Measurements from ENCODE around the gene MYCBP2.
"Not testable (repeated sequence)": the region's sequence is repeated elsewhere in the genome, so short reads cannot be mapped to it uniquely, and the experiment has no call there.

Gene MYCBP2

DNA sequence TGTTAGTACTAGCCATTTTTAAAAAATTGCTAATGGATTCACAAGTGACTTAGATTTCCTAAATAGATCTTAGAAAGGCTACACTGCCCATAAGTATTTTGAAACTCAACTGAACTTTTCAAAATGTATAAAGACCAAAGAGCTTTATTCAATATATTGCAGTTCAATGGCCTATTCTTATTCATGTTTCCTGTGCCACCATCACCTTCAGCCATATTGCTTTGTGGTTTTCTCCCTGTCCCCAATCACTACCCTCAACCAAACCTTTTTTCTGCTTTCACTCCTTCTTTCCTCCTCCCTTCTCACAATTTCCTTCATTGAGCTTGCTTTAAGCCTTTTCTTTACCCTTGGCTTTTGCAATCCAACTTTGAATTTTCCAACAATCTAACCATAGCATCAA is 100.9 kb downstream of the MYCBP2 start:
- no peaks in the 10 kb centered on the region for H3K9me3 Mint-ChIP-seq
- peaks cover 61% of the 10 kb centered on the region for H3K36me3 Mint-ChIP-seq (ENCODE audit: low read depth)
- H3K4me3 Mint-ChIP-seq: no peak overlapping the region
- peak overlapping the region; percentile 27 for H3K27ac Mint-ChIP-seq
- no peaks in the 10 kb centered on the region for H3K27me3 Mint-ChIP-seq
- H3K4me1 Mint-ChIP-seq (ENCODE audit: low read depth): peaks cover 40% of the 10 kb centered on the region

DNA sequence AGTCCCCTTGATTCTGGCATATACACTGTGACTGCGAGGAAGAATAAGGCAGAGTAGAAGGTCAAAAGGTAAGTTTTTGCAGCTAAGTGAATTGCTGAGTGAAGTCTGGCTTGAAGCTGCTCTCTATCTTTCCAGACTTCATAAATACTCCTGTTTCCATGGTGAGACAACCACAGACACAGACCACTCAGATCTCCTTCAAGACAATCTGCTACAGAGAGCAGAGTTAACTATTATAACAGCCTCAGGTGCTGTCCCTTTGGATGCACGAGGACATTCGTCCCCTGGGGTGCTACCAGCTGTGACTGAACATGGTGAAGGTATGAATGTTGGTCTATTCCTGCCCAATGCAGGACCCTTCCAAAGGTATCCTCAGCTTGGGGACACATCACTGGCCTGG is 104.0 kb downstream of the MYCBP2 start:
- H3K4me1 Mint-ChIP-seq (ENCODE audit: low read depth): peaks cover 26% of the 10 kb centered on the region
- no peak overlapping the region for H3K27ac Mint-ChIP-seq
- no peak overlapping the region for H3K4me3 Mint-ChIP-seq
- no peaks in the 10 kb centered on the region for H3K9me3 Mint-ChIP-seq
- no peaks in the 10 kb centered on the region for H3K27me3 Mint-ChIP-seq
- H3K36me3 Mint-ChIP-seq (ENCODE audit: low read depth): peaks cover 57% of the 10 kb centered on the region

DNA sequence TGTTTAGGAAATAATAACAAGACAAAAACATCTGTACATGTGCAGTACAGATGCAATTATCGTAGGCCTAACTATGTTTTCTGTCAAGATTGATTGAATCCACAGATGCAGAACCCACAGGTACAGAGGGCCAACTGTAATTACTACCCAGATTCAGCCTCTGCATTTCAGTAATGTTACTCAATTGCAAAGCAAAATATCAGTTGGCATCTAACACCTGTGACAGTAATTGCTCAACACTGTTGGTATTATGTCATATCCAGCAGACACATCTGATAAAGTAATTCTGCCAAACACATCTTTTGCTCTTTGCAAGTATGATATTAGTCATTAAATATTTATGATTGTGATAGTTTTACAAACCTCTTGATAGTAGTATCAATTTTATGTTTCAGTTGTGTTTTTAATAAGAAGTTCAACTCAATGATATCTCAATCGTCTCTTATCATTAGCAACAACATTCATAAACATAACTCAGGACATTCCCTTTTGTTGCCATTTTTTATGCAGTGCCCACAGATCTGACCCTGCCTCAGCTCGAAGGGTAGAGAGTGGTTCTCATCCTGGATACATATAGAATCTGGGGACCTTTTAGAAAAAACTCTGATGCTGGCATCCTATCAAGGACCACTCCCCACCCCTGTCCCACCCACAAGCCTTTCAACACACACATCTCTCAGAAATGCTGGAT is 104.7 kb downstream of the MYCBP2 start:
- Mint-ChIP-seq H3K27me3 (no peaks in the 10 kb centered on the region), H3K4me3 (no peak overlapping the region), H3K27ac (no peak overlapping the region), H3K4me1 (ENCODE audit: low read depth) (peaks cover 26% of the 10 kb centered on the region), H3K9me3 (no peaks in the 10 kb centered on the region), H3K36me3 (ENCODE audit: low read depth) (peaks cover 54% of the 10 kb centered on the region)

DNA sequence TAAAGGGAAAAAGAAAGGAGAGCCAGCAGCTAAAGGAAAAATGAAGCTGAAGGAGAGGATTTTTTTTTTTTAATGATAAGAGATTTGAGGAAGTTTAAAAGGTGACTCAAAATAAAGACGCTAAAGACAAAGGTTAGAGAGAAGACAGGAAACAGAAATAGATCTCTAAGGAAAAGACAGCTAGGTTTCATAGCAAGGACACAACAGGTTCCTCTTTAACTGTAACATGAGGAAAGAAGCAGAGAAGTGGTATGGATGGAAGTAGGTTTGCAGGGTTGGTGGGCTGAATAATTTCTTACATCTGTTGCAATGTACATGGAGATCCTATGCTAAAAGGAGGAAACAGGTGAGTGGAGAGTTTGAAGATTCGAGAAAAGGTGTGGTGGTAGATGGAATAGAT is 107.5 kb downstream of the MYCBP2 start:
- Mint-ChIP-seq H3K36me3 (ENCODE audit: low read depth) (peaks cover 56% of the 10 kb centered on the region), H3K4me1 (ENCODE audit: low read depth) (peaks cover 21% of the 10 kb centered on the region), H3K9me3 (no peaks in the 10 kb centered on the region), H3K27ac (no peak overlapping the region), H3K4me3 (no peak overlapping the region), H3K27me3 (no peaks in the 10 kb centered on the region)

DNA sequence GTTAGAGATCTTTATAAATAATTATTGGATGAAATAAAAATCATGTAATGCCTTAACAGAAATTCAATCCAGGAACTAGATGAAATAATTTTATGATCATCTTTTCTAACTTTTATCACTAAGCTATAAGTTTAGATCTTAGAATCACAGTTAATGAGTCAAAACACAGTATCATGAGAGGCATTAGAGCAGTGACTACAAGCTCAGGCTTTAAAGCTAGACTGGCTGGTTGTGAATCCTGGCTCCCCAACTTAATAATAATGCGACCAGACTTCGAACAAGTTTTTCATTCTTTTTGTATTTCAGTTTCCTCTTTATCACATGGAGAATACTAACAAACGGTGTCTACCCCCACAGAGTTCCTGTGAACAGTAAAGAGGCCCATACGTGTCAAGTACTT is 108.6 kb downstream of the MYCBP2 start:
- Mint-ChIP-seq H3K27me3 (no peaks in the 10 kb centered on the region), H3K9me3 (no peaks in the 10 kb centered on the region), H3K4me1 (ENCODE audit: low read depth) (peaks cover 15% of the 10 kb centered on the region), H3K36me3 (ENCODE audit: low read depth) (peaks cover 55% of the 10 kb centered on the region), H3K27ac (no peak overlapping the region), H3K4me3 (no peak overlapping the region)

DNA sequence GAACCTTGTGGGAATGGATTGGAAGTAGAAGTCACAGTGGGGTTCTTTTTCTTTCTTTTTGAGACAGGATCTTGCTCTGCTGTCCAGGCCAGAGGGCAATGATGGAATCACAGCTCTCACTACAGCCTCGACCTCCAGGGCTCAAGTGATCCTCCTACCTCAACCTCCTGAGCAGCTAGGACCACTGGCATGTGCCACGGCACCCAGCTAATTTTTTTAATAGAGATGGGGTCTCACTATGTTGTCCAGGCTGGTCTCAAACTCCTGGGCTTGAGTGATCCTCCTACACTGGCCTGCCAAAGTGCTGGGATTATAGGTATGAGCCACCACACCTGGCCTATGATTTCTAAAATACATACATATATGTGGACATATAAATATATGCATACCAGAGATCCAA is 111.4 kb downstream of the MYCBP2 start:
- Mint-ChIP-seq H3K36me3 (ENCODE audit: low read depth) (peaks cover 52% of the 10 kb centered on the region), H3K4me3 (no peak overlapping the region), H3K27me3 (no peaks in the 10 kb centered on the region), H3K27ac (no peak overlapping the region), H3K4me1 (ENCODE audit: low read depth) (no peaks in the 10 kb centered on the region), H3K9me3 (no peaks in the 10 kb centered on the region)

DNA sequence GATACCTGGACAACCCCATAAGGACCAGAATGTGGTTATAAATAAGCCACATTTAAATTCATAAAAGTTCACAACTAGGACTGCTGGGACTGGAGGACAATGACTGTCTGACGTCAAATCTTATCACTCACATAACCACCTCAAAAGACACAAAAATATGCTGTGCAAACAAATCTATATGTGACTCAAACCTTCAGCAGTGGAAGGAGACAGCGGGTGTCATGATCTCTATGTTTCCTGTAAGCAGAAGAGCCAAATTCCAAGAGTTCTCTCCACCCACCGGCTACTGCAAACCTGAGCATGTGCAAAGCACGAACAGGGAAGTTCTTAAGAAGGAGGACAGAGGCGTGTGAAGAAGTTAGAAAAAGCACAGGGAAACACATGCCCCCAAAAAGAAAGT is 113.2 kb downstream of the MYCBP2 start:
- no peak overlapping the region for H3K4me3 Mint-ChIP-seq
- peaks cover 4% of the 10 kb centered on the region for H3K4me1 Mint-ChIP-seq (ENCODE audit: low read depth)
- H3K27ac Mint-ChIP-seq: no peak overlapping the region
- H3K9me3 Mint-ChIP-seq: no peaks in the 10 kb centered on the region
- H3K27me3 Mint-ChIP-seq: no peaks in the 10 kb centered on the region
- H3K36me3 Mint-ChIP-seq (ENCODE audit: low read depth): peaks cover 65% of the 10 kb centered on the region

DNA sequence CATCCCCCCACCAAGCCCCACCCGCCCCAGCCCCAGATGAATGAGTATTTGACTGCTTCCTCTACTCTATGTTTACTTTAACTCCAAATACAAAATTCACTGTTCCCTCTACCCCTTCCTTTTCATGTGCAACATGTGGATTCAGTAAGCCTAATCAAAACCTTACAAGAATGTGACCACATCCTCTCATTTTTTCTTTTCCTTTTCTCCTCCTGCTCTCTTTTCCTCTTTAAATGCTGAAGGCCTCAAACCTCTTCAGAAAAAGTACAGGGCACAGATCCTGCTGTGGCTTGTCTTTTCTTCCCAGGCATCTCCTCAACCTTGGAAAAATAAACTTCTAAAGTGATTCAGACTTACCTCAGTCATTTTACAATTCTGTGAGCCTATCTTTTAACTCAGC is 119.0 kb downstream of the MYCBP2 start:
- Mint-ChIP-seq H3K4me3 (no peak overlapping the region), H3K27me3 (no peaks in the 10 kb centered on the region), H3K36me3 (ENCODE audit: low read depth) (peaks cover 68% of the 10 kb centered on the region), H3K4me1 (ENCODE audit: low read depth) (peaks cover 10% of the 10 kb centered on the region), H3K27ac (peak overlapping the region; percentile 33), H3K9me3 (no peaks in the 10 kb centered on the region)

DNA sequence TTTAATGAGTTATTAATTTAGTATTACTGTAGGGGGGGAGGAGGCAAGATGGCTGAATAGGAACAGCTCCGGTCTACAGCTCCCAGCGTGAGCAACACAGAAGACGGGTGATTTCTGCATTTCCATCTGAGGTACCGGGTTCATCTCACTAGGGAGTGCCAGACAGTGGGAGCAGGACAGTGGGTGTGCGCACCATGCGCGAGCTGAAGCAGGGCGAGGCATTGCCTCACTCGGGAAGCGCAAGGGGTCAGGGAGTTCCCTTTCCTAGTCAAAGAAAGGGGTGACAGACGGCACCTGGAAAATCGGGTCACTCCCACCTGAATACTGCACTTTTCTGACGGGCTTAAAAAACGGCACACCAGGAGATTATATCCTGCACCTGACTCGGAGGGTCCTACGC is 127.9 kb downstream of the MYCBP2 start:
- not testable (repeated sequence) for H3K9me3 Mint-ChIP-seq; H3K27ac Mint-ChIP-seq; H3K27me3 Mint-ChIP-seq; H3K4me3 Mint-ChIP-seq; H3K4me1 Mint-ChIP-seq (ENCODE audit: low read depth)
- H3K36me3 Mint-ChIP-seq (ENCODE audit: low read depth): peaks cover 35% of the 10 kb centered on the region

DNA sequence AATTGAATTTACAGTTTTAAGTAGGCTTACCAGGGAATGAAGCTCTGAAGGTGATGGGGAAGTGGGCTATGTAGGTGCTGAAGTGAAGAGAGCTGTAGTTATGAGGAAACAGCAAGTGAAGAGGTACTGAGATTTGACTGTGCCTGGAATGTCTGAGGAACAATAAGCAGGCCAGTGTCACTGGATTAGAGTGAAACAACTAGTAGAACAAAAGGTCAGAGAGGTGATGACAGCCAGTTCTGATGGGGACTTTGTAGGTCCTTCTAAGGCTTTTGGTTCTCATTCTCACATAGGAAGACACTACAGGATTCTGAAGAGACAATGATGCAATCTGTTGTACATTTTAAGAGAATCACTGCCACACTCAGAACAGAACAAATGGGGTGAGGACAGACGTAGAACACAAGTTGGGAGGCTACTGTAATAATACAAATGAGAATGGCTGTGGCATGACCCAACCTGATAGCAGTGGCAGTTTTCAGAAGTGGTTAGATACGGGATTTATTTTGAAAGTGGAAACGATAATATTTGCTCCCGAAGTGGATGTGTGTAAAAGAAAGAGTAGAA is 130.8 kb downstream of the MYCBP2 start:
- H3K4me1 Mint-ChIP-seq (ENCODE audit: low read depth): no peaks in the 10 kb centered on the region
- H3K36me3 Mint-ChIP-seq (ENCODE audit: low read depth): peaks cover 33% of the 10 kb centered on the region
- no peak overlapping the region for H3K4me3 Mint-ChIP-seq
- H3K9me3 Mint-ChIP-seq: no peaks in the 10 kb centered on the region
- no peak overlapping the region for H3K27ac Mint-ChIP-seq
- no peaks in the 10 kb centered on the region for H3K27me3 Mint-ChIP-seq

DNA sequence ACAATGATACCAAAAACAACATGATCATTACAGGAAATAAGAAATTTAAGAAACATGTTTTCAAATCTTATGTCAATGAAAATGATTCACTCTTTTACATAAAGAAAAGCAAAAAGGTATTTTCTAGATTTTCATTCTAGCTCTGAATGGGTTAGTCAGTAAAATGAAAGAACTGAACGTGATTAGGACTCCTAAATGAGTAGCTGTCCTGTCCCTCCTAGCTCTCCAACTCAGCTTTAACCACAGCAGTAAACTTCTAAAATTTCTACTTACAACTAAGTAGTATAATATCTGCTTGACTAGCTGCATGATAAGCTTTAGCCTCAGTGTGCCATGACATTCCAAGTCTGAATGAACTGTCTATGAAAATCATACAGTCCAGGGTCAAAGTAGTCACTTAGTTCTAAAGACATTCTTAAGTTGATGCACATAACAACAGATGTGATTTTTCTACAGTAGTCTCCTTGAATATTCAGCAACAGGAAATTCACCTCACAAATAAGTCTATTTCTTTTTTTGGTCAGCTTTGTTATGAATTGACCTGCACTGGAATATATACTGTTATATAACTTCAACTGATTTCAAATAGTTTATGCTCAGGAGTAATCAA is 136.4 kb downstream of the MYCBP2 start:
- peaks cover 4% of the 10 kb centered on the region for H3K4me1 Mint-ChIP-seq (ENCODE audit: low read depth)
- H3K27ac Mint-ChIP-seq: no peak overlapping the region
- H3K36me3 Mint-ChIP-seq (ENCODE audit: low read depth): peaks cover 53% of the 10 kb centered on the region
- H3K4me3 Mint-ChIP-seq: no peak overlapping the region
- no peaks in the 10 kb centered on the region for H3K9me3 Mint-ChIP-seq
- H3K27me3 Mint-ChIP-seq: no peaks in the 10 kb centered on the region

DNA sequence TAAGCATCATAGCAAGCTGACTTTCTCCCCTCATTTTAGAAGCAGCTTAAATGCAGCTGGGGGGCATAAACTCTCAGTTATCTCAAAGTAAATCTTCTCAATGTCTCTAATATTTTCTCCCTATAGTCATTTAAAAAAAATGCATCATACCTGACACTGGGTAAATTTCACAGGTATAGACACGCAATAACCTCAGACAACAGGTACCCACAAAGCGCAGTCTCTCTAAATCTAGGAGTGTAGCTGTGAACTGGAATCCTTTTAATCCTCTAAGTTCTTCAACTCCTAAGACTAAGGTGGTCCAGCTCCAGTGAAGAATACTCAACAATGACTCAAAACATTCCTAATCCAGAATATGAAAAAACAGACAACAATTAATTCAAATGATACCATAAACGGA is 141.2 kb downstream of the MYCBP2 start:
- peaks cover 74% of the 10 kb centered on the region for H3K36me3 Mint-ChIP-seq (ENCODE audit: low read depth)

DNA sequence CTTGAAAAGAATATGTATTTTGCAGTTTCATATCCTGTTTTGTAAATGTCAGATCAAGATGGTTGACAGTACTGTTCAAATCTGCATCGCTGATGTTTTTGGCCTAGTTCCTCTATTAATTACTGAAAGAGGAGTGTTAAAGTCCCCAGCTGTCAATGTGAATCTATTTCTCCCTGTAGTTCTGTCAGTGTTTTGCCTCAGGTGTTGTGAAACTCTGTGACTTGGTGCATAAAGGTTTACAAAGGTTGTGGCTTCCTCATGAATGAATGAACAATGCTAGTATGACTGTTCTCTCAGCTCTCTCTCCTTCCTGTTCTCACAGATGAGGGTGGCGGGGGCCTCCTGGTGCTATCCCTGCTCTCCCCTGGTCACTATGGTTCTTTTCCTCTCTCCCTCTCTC is 142.4 kb downstream of the MYCBP2 start:
- Mint-ChIP-seq H3K27me3 (no peaks in the 10 kb centered on the region), H3K4me3 (no peak overlapping the region), H3K27ac (peak overlapping the region; percentile 75), H3K36me3 (ENCODE audit: low read depth) (peaks cover 78% of the 10 kb centered on the region), H3K4me1 (ENCODE audit: low read depth) (peaks cover 22% of the 10 kb centered on the region), H3K9me3 (no peaks in the 10 kb centered on the region)

More for the DNA sequence above, 141.2 kb downstream of the MYCBP2 start:
- Mint-ChIP-seq H3K27ac (peak overlapping the region; percentile 17), H3K4me1 (ENCODE audit: low read depth) (peaks cover 22% of the 10 kb centered on the region), H3K9me3 (no peaks in the 10 kb centered on the region), H3K27me3 (no peaks in the 10 kb centered on the region), H3K4me3 (no peak overlapping the region)

DNA sequence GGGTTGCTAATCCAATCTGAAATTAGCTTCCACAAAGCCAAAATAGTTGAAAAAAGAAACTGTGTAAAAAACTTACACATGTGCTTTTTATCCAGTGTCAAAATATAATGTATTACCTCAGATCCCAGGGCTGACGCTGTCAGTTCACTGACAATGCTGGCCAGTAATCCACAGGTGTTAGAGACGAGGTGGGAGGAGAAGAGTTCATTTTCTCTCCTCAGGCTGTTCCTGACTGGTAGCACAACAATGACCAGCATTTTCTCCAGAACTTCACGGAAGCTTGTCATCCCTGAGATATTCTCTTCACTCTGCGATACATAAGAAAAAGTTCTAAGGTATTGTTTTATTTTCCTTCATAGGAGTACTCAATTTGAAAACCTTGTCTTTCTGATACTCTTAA is 146.9 kb downstream of the MYCBP2 start:
- Mint-ChIP-seq H3K4me3 (no peak overlapping the region), H3K36me3 (ENCODE audit: low read depth) (peaks cover 83% of the 10 kb centered on the region)

DNA sequence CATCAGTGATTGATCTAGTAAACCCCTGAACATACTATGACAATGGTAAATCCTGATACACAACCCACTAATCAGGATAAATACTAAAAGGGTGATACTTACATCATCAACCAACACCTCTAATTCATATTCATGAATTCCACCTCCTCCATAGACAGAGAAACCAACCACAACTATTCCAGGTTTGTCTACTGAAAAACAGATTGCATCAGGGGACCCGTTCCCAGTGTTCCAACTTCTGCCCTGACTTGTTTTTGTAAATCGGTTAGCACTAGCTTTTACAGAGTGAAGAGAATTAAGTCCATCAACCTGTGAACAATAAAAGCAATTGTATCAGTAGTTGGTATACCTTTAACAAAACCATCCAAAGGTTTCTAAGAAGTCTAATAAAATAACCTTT is 149.2 kb downstream of the MYCBP2 start:
- H3K27me3 Mint-ChIP-seq: no peaks in the 10 kb centered on the region
- no peaks in the 10 kb centered on the region for H3K9me3 Mint-ChIP-seq
- no peak overlapping the region for H3K4me3 Mint-ChIP-seq
- no peak overlapping the region for H3K27ac Mint-ChIP-seq
- H3K36me3 Mint-ChIP-seq (ENCODE audit: low read depth): peaks cover 75% of the 10 kb centered on the region
- H3K4me1 Mint-ChIP-seq (ENCODE audit: low read depth): no peaks in the 10 kb centered on the region

More for the DNA sequence above, 146.9 kb downstream of the MYCBP2 start:
- Mint-ChIP-seq H3K4me1 (ENCODE audit: low read depth) (peaks cover 14% of the 10 kb centered on the region), H3K27me3 (no peaks in the 10 kb centered on the region), H3K27ac (no peak overlapping the region), H3K9me3 (no peaks in the 10 kb centered on the region)

DNA sequence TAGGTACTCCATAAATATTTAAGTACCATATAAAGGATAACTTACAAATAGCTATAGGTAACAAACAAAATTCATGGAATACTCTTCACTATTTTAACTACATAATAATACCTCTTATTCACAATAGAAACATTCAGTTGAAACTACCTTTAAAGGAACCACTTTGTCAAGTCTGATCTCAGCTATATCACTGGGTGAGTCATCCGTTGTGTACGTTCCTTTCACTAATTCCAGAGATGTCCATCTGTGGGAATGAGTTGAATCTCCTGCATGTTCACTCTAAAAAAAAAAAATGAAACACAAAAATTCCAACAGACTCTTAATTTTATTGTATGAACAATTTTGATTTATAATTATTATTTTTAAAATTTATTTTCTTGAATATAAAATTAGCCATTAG is 150.5 kb downstream of the MYCBP2 start:
- H3K36me3 Mint-ChIP-seq (ENCODE audit: low read depth): peaks cover 74% of the 10 kb centered on the region
- H3K4me1 Mint-ChIP-seq (ENCODE audit: low read depth): no peaks in the 10 kb centered on the region
- H3K4me3 Mint-ChIP-seq: no peak overlapping the region
- H3K27me3 Mint-ChIP-seq: no peaks in the 10 kb centered on the region
- no peaks in the 10 kb centered on the region for H3K9me3 Mint-ChIP-seq
- no peak overlapping the region for H3K27ac Mint-ChIP-seq
